ENCODE results near the gene KCNN1.

DNA sequence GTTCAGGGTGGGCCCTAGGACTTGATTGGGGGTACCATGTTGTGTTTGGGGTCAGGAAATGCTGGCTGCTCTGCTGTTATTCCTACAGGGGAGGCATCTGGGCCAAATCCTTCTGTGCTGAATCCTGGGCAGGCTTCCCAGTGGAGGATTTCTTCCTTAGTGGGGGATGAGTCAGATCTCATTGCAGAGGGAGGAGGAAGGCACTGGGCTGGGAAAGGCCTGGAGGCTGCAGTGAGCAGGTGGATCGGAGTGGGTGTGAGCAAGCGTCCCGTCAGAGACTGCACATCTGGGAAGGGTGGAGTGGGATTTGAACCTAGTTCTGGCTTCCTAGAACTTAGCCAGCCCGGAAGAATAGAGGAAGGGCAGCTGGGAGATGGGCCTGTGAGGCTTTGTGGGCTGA, 22.6 kb upstream of the KCNN1 start:
- TF ChIP-seq, protein P1, sequence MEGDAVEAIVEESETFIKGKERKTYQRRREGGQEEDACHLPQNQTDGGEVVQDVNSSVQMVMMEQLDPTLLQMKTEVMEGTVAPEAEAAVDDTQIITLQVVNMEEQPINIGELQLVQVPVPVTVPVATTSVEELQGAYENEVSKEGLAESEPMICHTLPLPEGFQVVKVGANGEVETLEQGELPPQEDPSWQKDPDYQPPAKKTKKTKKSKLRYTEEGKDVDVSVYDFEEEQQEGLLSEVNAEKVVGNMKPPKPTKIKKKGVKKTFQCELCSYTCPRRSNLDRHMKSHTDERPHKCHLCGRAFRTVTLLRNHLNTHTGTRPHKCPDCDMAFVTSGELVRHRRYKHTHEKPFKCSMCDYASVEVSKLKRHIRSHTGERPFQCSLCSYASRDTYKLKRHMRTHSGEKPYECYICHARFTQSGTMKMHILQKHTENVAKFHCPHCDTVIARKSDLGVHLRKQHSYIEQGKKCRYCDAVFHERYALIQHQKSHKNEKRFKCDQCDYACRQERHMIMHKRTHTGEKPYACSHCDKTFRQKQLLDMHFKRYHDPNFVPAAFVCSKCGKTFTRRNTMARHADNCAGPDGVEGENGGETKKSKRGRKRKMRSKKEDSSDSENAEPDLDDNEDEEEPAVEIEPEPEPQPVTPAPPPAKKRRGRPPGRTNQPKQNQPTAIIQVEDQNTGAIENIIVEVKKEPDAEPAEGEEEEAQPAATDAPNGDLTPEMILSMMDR (conservative IDR thresholded peaks at IDR 0.05 in 1 of 2, IDR thresholded peaks at IDR 0.05 in 1 of 2; ENCODE audit: low read depth in 1 of 2, low read length in 2 of 2), result no peak
- no peak for TF ChIP-seq EZH2 (IDR thresholded peaks at IDR 0.05; ENCODE audit: low read length, missing control alignments)
